Naive thymus-derived CD4-positive, alpha-beta T cell (primary cell): ENCODE data around the gene TGFBRAP1. TPM values are rescaled to one million over a fixed set of nuclear protein-coding genes. Genes with fewer than 3 reads are reported as not detected.

Experiments used
- ATAC-seq: fragments of 150-1000 bp; cut with Tn5 transposase; 2 replicates; pipeline ENCODE4 v1.10.0; 2021; ENCODE audit warnings: mild to moderate bottlenecking, moderate library complexity
- CTCF ChIA-PET: fragments of 350-600 bp; sonication (Branson Sonifier 250); formaldehyde crosslinking; loops from one replicate; lab custom pipeline; 2021; ENCODE audit warnings: antibody characterized with exemption; lab: Charles Lee
- POLR2A ChIA-PET: fragments of 350-600 bp; sonication (Branson Sonifier 250); formaldehyde crosslinking; loops from one replicate; lab custom pipeline; 2021; ENCODE audit warnings: antibody characterized with exemption, inconsistent platforms; lab: Charles Lee
- DNase-seq, 9 donors: peaks; one replicate each; pipeline versions ENCODE4 v3.0.0 to v3.0.0-alpha.2; 2020 to 2022; ENCODE audit warnings: mixed read lengths in 1 of 9
- H3K27ac ChIP-seq: one replicate; pipeline ENCODE4 v1.7.0; 2013; ENCODE audit warnings: mild to moderate bottlenecking, low read depth, low read length, moderate library complexity
- H3K27me3 ChIP-seq, 2 donors: one replicate each; pipeline ENCODE4 v1.7.0; 2013; ENCODE audit warnings: low read length in 2 of 2, mild to moderate bottlenecking in 2 of 2, moderate library complexity in 2 of 2; ENCODE audit not compliant: control insufficient read depth in 2 of 2, insufficient read depth in 2 of 2
- H3K36me3 ChIP-seq, 3 experiments: 1 replicate in 2 of 3; 2 replicates in 1 of 3; pipeline ENCODE4 v1.7.0; 2013; ENCODE audit warnings: low read length in 3 of 3, mild to moderate bottlenecking in 3 of 3, moderate library complexity in 1 of 3; ENCODE audit not compliant: insufficient read depth in 3 of 3, control insufficient read depth in 2 of 3
- H3K4me1 ChIP-seq, 2 donors: one replicate each; pipeline ENCODE4 v1.7.0; 2013; ENCODE audit warnings: low read length in 2 of 2, mild to moderate bottlenecking in 2 of 2, moderate library complexity in 1 of 2; ENCODE audit not compliant: control insufficient read depth in 2 of 2, insufficient read depth in 2 of 2
- H3K4me3 ChIP-seq: 2 replicates; pipeline ENCODE4 v1.7.0; 2013; ENCODE audit warnings: mild to moderate bottlenecking, low read length
- H3K9me3 ChIP-seq, 3 experiments: 1 replicate in 2 of 3; 2 replicates in 1 of 3; pipeline ENCODE4 v1.7.0; 2013; ENCODE audit warnings: low read length in 3 of 3; ENCODE audit not compliant: control insufficient read depth in 2 of 3
- H3K27ac Mint-ChIP-seq, 9 donors: one replicate each; pipeline ENCODE4 v1.8.0; 2020 to 2022; ENCODE audit warnings: mixed read lengths in 9 of 9, mild to moderate bottlenecking in 8 of 9, moderate library complexity in 5 of 9, inconsistent platforms in 2 of 9
- H3K27me3 Mint-ChIP-seq, 5 donors: one replicate each; pipeline ENCODE4 v1.8.0; 2021 to 2022; ENCODE audit warnings: mixed read lengths in 5 of 5, mild to moderate bottlenecking in 1 of 5
- H3K36me3 Mint-ChIP-seq, 5 donors: one replicate each; pipeline ENCODE4 v1.8.0; 2020 to 2022; ENCODE audit warnings: mixed read lengths in 5 of 5, mild to moderate bottlenecking in 3 of 5, inconsistent platforms in 1 of 5
- H3K4me1 Mint-ChIP-seq, 7 donors: one replicate each; pipeline ENCODE4 v1.8.0; 2020 to 2022; ENCODE audit warnings: mixed read lengths in 7 of 7, mild to moderate bottlenecking in 3 of 7, inconsistent platforms in 1 of 7
- H3K4me3 Mint-ChIP-seq, 10 donors: one replicate each; pipeline ENCODE4 v1.8.0; 2020 to 2022; ENCODE audit warnings: mild to moderate bottlenecking in 10 of 10, mixed read lengths in 10 of 10, moderate library complexity in 6 of 10, inconsistent platforms in 2 of 10
- H3K9me3 Mint-ChIP-seq, 11 donors: one replicate each; pipeline ENCODE4 v1.8.0; 2020 to 2022; ENCODE audit warnings: mixed read lengths in 11 of 11, mild to moderate bottlenecking in 4 of 11, inconsistent platforms in 1 of 11, moderate library complexity in 1 of 11
- intact Hi-C, 2 donors: fragments of 100-400 bp; cut with micrococcal nuclease; formaldehyde crosslinking; loops; one replicate each; pipeline ENCODE4 v1.15.1; 2023
- polyA plus RNA-seq, 2 donors: library from polyadenylated mRNA; unstranded; fragments of 300-500 nt; fragmentation: Illumina TruSeq; gene quantifications; one replicate each; pipeline ENCODE4 v1.2.3, GENCODE V29; 2021
- total RNA-seq, 6 experiments: library from RNA in 5 of 6; stranded (reverse) in 5 of 6; gene quantifications; 1 replicate in 5 of 6; 2 replicates in 1 of 6; pipeline ENCODE4 v1.2.3 and lab custom pipeline; 2021 to 2026

TGFBRAP1 gene
- total and polyA plus RNA-seq, 7 experiments from 2014 or later = 18.0 to 28.3 (median 21.6) TPM

GRCh38 chr2:105248316-105249070 is 81.0 kb downstream of the TGFBRAP1 start:
- Mint-ChIP-seq H3K27ac (no peak overlapping the region), H3K27me3 (peaks cover 0 to 7% (median 0%) of the 10 kb centered on the region in 5 donors), H3K4me3 (no peak overlapping the region), H3K9me3 (peaks cover 0 to 8% (median 0%) of the 10 kb centered on the region in 11 donors), H3K4me1 (no peaks in the 10 kb centered on the region), H3K36me3 (peaks cover 0 to 5% (median 4%) of the 10 kb centered on the region in 5 donors)
- H3K4me3 ChIP-seq = no peak overlapping the region
- no peak for DNase-seq
- H3K36me3 ChIP-seq = no peaks in the 10 kb centered on the region
- no peak for ATAC-seq
- no peaks in the 10 kb centered on the region for H3K4me1 ChIP-seq
- H3K27me3 ChIP-seq = no peaks in the 10 kb centered on the region
- H3K27ac ChIP-seq = no peak overlapping the region
- POLR2A ChIA-PET = interaction anchor here (0.7 kb wide), 1 partner anchor 267 kb away, joined by 3 read pairs; no protein-coding TSS in a partner anchor
- no peaks in the 10 kb centered on the region for H3K9me3 ChIP-seq
- CTCF ChIA-PET = no interaction called here
- intact Hi-C loops = no loop called here

DNA sequence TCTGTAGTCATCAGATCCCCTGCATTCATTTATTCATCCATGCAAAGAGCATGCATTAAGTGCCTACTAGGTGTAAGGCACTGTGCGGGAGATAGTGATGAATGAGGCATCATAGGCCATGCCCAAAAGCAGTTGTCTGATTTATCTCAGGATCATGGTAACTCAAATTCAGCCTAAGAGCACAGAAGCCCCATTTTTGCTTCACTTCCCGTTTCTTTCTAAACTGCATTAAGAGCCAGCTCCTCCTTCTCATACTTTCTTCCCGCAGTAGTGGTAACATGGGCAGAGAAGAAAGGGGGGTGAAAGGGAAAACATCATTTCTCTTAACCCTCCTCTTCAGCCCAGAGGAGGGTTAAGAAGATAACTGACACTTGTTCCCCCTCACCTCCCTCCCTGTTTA is 85.1 kb downstream of the TGFBRAP1 start:
- Mint-ChIP-seq H3K4me1 (no peaks in the 10 kb centered on the region), H3K9me3 (no peaks in the 10 kb centered on the region), H3K4me3 (no peak overlapping the region), H3K36me3 (peaks cover 0 to 4% (median 0%) of the 10 kb centered on the region in 5 donors), H3K27ac (no peak overlapping the region), H3K27me3 (peaks cover 0 to 13% (median 3%) of the 10 kb centered on the region in 5 donors)
- Histone ChIP-seq H3K9me3 (no peaks in the 10 kb centered on the region), H3K4me1 (no peaks in the 10 kb centered on the region), H3K4me3 (no peak overlapping the region), H3K36me3 (no peaks in the 10 kb centered on the region), H3K27ac (no peak overlapping the region), H3K27me3 (no peaks in the 10 kb centered on the region)
- POLR2A ChIA-PET = no interaction called here
- intact Hi-C loops = no loop called here
- ATAC-seq = no peak
- CTCF ChIA-PET = no interaction called here
- DNase-seq = no peak

- H3K36me3 ChIP-seq = no peaks in the 10 kb centered on the region
- ATAC-seq (no peak), DNase-seq (no peak)
- ChIA-PET CTCF (interaction anchor here (2.1 kb wide), 1 partner anchor 129 kb away, joined by 6 read pairs; no protein-coding TSS in a partner anchor), POLR2A (no interaction called here)
- H3K9me3 Mint-ChIP-seq = no peaks in the 10 kb centered on the region
- no peak overlapping the region for H3K27ac Mint-ChIP-seq
- intact Hi-C loops = no loop called here
- H3K27me3 Mint-ChIP-seq = peaks cover 0 to 13% (median 3%) of the 10 kb centered on the region in 5 donors
- no peaks in the 10 kb centered on the region for H3K4me1 ChIP-seq
- H3K4me3 ChIP-seq = no peak overlapping the region
- H3K4me3 Mint-ChIP-seq = no peak overlapping the region
- H3K27ac ChIP-seq = no peak overlapping the region
- no peaks in the 10 kb centered on the region for H3K27me3 ChIP-seq
- H3K4me1 Mint-ChIP-seq = peaks cover 0 to 2% (median 0%) of the 10 kb centered on the region in 7 donors
- H3K9me3 ChIP-seq = no peaks in the 10 kb centered on the region
- peaks cover 0 to 4% (median 0%) of the 10 kb centered on the region in 5 donors for H3K36me3 Mint-ChIP-seq
Observed at GRCh38 chr2:105243961-105244360, 85.6 kb downstream of the TGFBRAP1 start.

GRCh38 chr2:105242286-105242993 is 87.1 kb downstream of the TGFBRAP1 start:
- H3K4me3 ChIP-seq = no peak overlapping the region
- ChIA-PET POLR2A (no interaction called here), CTCF (interaction anchor here (2.1 kb wide), 1 partner anchor 127 kb away, joined by 6 read pairs; no protein-coding TSS in a partner anchor)
- intact Hi-C loops = no loop called here
- no peaks in the 10 kb centered on the region for H3K27me3 ChIP-seq
- ATAC-seq (no peak), DNase-seq (no peak)
- no peak overlapping the region for H3K4me3 Mint-ChIP-seq
- H3K27ac Mint-ChIP-seq = no peak overlapping the region
- H3K4me1 Mint-ChIP-seq = peaks cover 0 to 10% (median 5%) of the 10 kb centered on the region in 7 donors
- no peaks in the 10 kb centered on the region for H3K9me3 Mint-ChIP-seq
- H3K4me1 ChIP-seq = no peaks in the 10 kb centered on the region
- H3K36me3 Mint-ChIP-seq = peaks cover 0 to 4% (median 0%) of the 10 kb centered on the region in 5 donors
- H3K27ac ChIP-seq = no peak overlapping the region
- no peaks in the 10 kb centered on the region for H3K9me3 ChIP-seq
- no peaks in the 10 kb centered on the region for H3K36me3 ChIP-seq
- peaks cover 0 to 16% (median 3%) of the 10 kb centered on the region in 5 donors for H3K27me3 Mint-ChIP-seq

- peaks cover 0 to 23% (median 7%) of the 10 kb centered on the region in 5 donors for H3K27me3 Mint-ChIP-seq
- H3K36me3 ChIP-seq = no peaks in the 10 kb centered on the region
- ChIA-PET CTCF (interaction anchor here (0.7 kb wide), 1 partner anchor 128 kb away, joined by 6 read pairs; no protein-coding TSS in a partner anchor), POLR2A (no interaction called here)
- H3K4me1 Mint-ChIP-seq = peaks cover 0 to 18% (median 10%) of the 10 kb centered on the region in 7 donors
- intact Hi-C loops = no loop called here
- ATAC-seq = no peak
- no peak within 1 kb of the TSS for H3K4me3 Mint-ChIP-seq
- H3K9me3 Mint-ChIP-seq = no peaks in the 10 kb centered on the region
- no peak within 1 kb of the TSS for H3K27ac ChIP-seq
- H3K4me1 ChIP-seq = no peaks in the 10 kb centered on the region
- no peaks in the 10 kb centered on the region for H3K27me3 ChIP-seq
- H3K27ac Mint-ChIP-seq = no peak within 1 kb of the TSS
- H3K9me3 ChIP-seq = no peaks in the 10 kb centered on the region
- no peak within 1 kb of the TSS for H3K4me3 ChIP-seq
- H3K36me3 Mint-ChIP-seq = peaks cover 0 to 4% (median 0%) of the 10 kb centered on the region in 5 donors
- DNase-seq = no peak
Observed at GRCh38 chr2:105241443-105241842, 88.1 kb downstream of the TGFBRAP1 start, which contains the start of gene GPR45. GPR45 (plus strand) TSS chr2:105241743; CDS start chr2:105241859, 116 bp downstream.

DNA sequence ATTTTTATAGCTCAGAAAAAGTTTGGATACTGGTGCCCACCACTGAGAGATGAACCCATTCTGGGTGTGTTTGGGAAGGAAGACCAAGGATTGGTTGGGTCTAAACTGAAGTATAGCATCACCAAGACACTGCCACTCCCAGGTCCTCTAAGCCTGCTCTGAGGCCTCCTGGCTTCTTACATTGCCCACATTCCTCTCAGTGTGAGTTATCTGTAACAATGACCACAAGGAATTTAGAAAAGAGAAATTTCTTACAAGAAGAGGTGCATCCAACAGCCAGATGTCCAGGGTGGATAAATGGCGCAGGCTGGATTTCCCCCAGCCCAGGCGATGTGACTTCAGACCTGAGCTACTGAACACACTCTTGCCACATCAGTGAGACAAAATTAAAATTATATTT is 89.6 kb downstream of the TGFBRAP1 start:
- no peak for ATAC-seq

More for the DNA sequence above, 89.6 kb downstream of the TGFBRAP1 start:
- H3K9me3 ChIP-seq = no peaks in the 10 kb centered on the region
- H3K27me3 Mint-ChIP-seq = peaks cover 0 to 20% (median 12%) of the 10 kb centered on the region in 5 donors
- H3K27me3 ChIP-seq = no peaks in the 10 kb centered on the region
- CTCF ChIA-PET = no interaction called here
- H3K36me3 ChIP-seq = no peaks in the 10 kb centered on the region
- no peak overlapping the region for H3K4me3 ChIP-seq
- H3K27ac Mint-ChIP-seq = no peak overlapping the region
- H3K4me1 Mint-ChIP-seq = peaks cover 0 to 28% (median 10%) of the 10 kb centered on the region in 7 donors
- peaks cover 0 to 4% (median 0%) of the 10 kb centered on the region in 5 donors for H3K36me3 Mint-ChIP-seq
- intact Hi-C loops = no loop called here
- H3K4me3 Mint-ChIP-seq = no peak overlapping the region
- H3K9me3 Mint-ChIP-seq = peaks cover 0 to 1% (median 0%) of the 10 kb centered on the region in 11 donors
- no peak for DNase-seq
- no peak overlapping the region for H3K27ac ChIP-seq
- no peaks in the 10 kb centered on the region for H3K4me1 ChIP-seq
- POLR2A ChIA-PET = no interaction called here
